ENCODE measurements around the gene PDGFB. TPM values are rescaled to one million over a fixed set of nuclear protein-coding genes. Genes with fewer than 3 reads are reported as not detected.

The PDGFB gene
- total RNA-seq, 2 experiments from 2014 or later, result 11.7 to 13.3 TPM

DNA sequence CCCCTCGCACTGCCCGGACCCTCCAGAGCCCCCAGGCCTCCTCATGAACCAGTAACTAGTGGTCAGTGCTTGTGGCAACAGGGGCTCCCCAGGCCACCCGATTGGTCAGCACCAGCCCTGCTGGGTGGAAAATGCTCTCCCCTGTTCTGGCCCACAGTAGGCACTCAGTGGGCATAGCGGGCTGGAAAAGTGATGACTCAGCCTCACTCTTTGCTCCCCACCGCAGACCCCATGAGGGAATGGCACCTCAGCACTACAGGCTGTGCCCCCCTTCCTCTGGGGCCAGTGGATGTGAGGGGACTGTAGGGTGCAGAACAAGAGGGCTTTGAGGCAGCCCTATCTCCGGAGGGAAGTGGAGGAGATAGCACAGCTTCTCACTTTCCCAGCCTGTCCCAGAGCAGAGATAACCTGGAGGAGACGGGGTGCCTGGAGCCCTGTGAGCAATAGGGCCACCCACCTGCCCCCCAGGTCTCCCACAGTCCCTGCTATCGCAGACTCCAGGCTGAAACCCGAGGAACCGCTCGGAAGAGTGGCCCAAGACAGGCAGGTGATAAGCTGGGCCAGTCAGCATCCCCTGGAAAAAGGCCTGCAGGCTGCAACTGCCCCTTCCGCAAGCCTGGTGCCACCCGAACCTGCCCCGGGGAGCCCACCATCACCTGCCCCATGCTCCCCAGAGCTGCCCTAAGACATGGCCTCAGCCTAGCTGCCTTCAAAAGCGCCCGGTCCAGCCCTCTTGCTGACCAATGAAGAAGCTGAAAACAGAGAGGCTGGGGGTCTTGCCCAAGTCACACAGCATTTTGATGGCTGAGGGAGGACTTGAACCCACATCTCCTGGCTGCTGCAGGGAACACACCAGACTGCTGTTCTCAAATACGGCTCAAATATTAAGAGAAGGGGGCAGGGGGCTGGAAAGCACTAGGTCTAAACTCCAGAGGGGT is 29.4 kb upstream of the PDGFB start:
- Mint-ChIP-seq H3K9me3 (peaks cover 5% of the 10 kb centered on the region), H3K4me3 (no peak overlapping the region), H3K36me3 (no peaks in the 10 kb centered on the region), H3K27me3 (peaks cover 6% of the 10 kb centered on the region), H3K27ac (no peak overlapping the region), H3K4me1 (ENCODE audit: low read depth) (no peaks in the 10 kb centered on the region)
- intact Hi-C loops (cut with micrococcal nuclease), result no loop called here
- ChIA-PET CTCF (no interaction called here), POLR2A (no interaction called here)
- DNase-seq, result no peak

DNA sequence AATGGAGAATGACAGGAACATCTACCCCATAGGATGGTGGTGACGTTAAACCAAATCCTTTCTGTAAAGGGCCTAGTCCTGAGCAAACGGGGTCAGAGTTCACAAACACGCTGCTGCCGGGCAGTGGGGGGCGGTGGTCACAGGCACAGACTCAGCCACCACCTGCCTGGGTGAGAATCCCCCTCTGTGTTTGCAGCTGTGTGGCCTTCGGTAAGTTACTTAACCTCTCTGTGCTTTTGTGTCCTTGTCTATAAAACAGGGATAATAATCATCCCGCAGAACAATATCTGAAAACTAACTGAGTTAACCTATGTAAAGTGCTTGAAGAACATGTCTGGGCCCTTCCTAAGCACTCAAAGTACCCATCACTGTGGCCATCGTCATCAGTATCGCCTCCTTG is 26.0 kb upstream of the PDGFB start:
- Mint-ChIP-seq H3K27ac (no peak overlapping the region), H3K9me3 (no peaks in the 10 kb centered on the region), H3K36me3 (no peaks in the 10 kb centered on the region), H3K4me1 (ENCODE audit: low read depth) (peaks cover 11% of the 10 kb centered on the region), H3K4me3 (no peak overlapping the region), H3K27me3 (peaks cover under 1% of the 10 kb centered on the region)
- ChIA-PET POLR2A (no interaction called here), CTCF (no interaction called here)
- intact Hi-C loops (cut with micrococcal nuclease), result no loop called here
- no peak for DNase-seq

GRCh38 chr22:39270280-39270679 is 25.5 kb upstream of the PDGFB start:
- no peaks in the 10 kb centered on the region for H3K27me3 Mint-ChIP-seq
- H3K9me3 Mint-ChIP-seq, result no peaks in the 10 kb centered on the region
- ChIA-PET POLR2A (no interaction called here), CTCF (no interaction called here)
- H3K27ac Mint-ChIP-seq, result no peak overlapping the region
- H3K4me3 Mint-ChIP-seq, result no peak overlapping the region
- DNase-seq, result no peak
- no peaks in the 10 kb centered on the region for H3K36me3 Mint-ChIP-seq
- H3K4me1 Mint-ChIP-seq (ENCODE audit: low read depth), result peaks cover 14% of the 10 kb centered on the region
- intact Hi-C loops (cut with micrococcal nuclease), result no loop called here

DNA sequence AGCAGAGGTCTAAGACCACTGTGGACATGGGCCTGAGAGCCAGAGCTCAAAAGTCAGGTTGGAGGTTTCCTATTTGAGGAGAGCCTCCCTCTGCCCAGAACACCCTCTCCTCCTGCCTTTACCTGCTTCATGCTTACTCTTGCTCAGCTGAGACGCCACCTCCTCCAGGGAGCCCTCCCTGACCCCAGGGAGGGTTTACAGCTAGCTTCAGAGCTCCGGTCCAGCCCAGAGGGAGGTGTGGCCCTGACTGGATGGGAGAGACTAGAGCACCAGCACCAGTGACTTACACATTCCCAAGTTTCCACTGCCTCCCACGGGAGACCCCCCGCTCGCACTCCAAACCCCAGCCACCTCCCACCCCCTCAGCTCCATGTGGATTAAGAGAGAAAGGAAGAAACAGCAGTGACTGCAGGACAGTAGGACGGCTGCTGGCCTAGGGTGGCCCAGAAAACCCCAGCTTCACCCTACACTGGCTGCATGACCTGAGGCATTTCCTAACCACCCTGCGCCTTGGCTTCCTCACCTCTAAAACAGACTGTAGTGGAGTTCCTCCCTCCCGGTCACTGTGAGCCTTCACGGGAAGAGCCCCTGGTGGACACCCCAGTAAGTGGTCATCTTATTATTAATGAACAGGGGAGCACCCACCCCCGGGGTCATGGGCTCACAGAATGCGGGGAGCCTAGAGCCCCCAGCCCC is 24.5 kb upstream of the PDGFB start:
- DNase-seq, result no peak
- no peaks in the 10 kb centered on the region for H3K9me3 Mint-ChIP-seq
- ChIA-PET CTCF (interaction anchor here (0.6 kb wide), 1 partner anchor 1012 kb away, joined by 4 read pairs; no protein-coding TSS in a partner anchor), POLR2A (interaction anchor here (1.2 kb wide), 1 partner anchor 48 kb away, joined by 3 read pairs; no protein-coding TSS in a partner anchor)
- no peak overlapping the region for H3K27ac Mint-ChIP-seq
- no peak overlapping the region for H3K4me3 Mint-ChIP-seq
- H3K4me1 Mint-ChIP-seq (ENCODE audit: low read depth), result peaks cover 18% of the 10 kb centered on the region
- no peaks in the 10 kb centered on the region for H3K36me3 Mint-ChIP-seq
- intact Hi-C loops (cut with micrococcal nuclease), result no loop called here
- no peaks in the 10 kb centered on the region for H3K27me3 Mint-ChIP-seq

DNA sequence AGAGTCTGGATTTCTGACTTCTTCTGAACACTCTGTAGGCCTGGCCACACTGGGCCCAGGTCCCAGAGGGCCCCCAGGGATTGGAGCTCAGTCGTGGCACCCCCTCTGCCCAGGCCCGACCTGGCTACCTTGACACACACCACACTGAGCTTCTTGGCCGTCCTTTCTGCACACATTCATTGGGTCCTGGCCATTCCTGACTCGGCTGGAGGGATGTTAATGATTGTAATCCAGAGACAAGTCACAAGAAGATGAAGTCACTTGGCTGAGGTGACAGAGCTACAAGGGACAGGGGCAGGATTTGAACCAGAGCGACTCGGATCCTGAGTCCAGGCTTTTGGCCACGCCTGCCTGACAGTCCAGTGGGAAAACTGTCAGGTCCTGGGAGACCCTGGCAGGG is 23.9 kb upstream of the PDGFB start:
- ChIA-PET CTCF (interaction anchor here (0.6 kb wide), 1 partner anchor 1012 kb away, joined by 4 read pairs; no protein-coding TSS in a partner anchor), POLR2A (interaction anchor here (1.2 kb wide), 1 partner anchor 48 kb away, joined by 3 read pairs; no protein-coding TSS in a partner anchor)
- Mint-ChIP-seq H3K9me3 (no peaks in the 10 kb centered on the region), H3K4me1 (ENCODE audit: low read depth) (peaks cover 23% of the 10 kb centered on the region), H3K4me3 (no peak overlapping the region), H3K36me3 (no peaks in the 10 kb centered on the region), H3K27ac (no peak overlapping the region), H3K27me3 (peaks cover 3% of the 10 kb centered on the region)
- intact Hi-C loops (cut with micrococcal nuclease), result no loop called here
- DNase-seq, result no peak

- POLR2A ChIA-PET, result interaction anchor here (1.2 kb wide), 1 partner anchor 49 kb away, joined by 3 read pairs; no protein-coding TSS in a partner anchor
- Mint-ChIP-seq H3K27me3 (peaks cover 3% of the 10 kb centered on the region), H3K36me3 (no peaks in the 10 kb centered on the region), H3K4me1 (ENCODE audit: low read depth) (peaks cover 23% of the 10 kb centered on the region), H3K4me3 (no peak overlapping the region), H3K9me3 (no peaks in the 10 kb centered on the region), H3K27ac (no peak overlapping the region)
- CTCF ChIA-PET, result no interaction called here
- no peak for DNase-seq
- intact Hi-C loops (cut with micrococcal nuclease), result loop anchor here (2.0 kb wide), 1 partner anchor 27 kb away; no protein-coding TSS in a partner anchor
Observed at GRCh38 chr22:39267974-39268373, 23.2 kb upstream of the PDGFB start.

- CTCF ChIA-PET, result no interaction called here
- intact Hi-C loops (cut with micrococcal nuclease), result loop anchor here (1.0 to 2.0 kb wide), 2 partner anchors 13 to 26 kb away; no protein-coding TSS in a partner anchor
- peaks cover 26% of the 10 kb centered on the region for H3K4me1 Mint-ChIP-seq (ENCODE audit: low read depth)
Observed at GRCh38 chr22:39266398-39267030, 21.7 kb upstream of the PDGFB start.

DNA sequence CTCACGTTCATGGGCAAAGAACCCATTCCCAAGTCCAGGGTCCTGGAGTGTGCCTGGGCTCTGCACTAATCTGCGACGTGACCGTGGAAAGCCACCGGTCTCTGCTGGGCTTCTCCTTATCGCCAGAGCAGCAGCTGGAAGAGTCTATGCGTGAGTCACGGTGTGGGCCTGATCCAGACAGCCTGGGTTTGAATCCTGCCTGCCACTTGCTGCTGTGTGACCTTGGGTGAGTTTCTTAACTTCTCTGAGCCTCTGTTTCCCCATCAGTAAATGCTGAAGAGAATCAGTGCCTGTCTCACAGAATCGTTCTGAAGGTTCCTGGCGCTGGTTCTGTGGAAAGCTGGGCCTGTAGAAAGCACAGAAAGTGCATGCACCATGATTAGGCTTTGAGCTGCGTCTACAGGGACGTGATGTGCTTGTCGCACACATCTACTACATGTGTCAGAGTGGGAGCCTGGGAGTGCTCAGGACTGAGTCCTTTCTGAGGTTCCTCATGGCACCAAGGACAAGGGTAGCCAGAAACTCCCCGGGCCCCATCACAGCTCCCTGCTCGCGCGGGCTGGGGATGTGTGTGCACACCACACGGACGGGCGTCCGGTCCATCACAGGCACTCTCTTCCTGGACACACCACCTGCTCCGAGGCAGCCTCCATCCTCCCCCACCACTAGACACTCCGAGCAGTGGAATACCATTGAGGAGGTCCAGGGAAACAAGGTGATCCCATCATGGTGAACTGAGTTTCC is 20.5 kb upstream of the PDGFB start:
- Mint-ChIP-seq H3K36me3 (peaks cover 7% of the 10 kb centered on the region), H3K27ac (peak overlapping the region; percentile 42), H3K4me3 (no peak overlapping the region), H3K9me3 (peaks cover 19% of the 10 kb centered on the region), H3K27me3 (peaks cover 3% of the 10 kb centered on the region), H3K4me1 (ENCODE audit: low read depth) (peaks cover 26% of the 10 kb centered on the region)
- POLR2A ChIA-PET, result interaction anchor here (0.7 kb wide), 1 partner anchor 332 kb away, joined by 3 read pairs; no protein-coding TSS in a partner anchor
- no peak for DNase-seq
- intact Hi-C loops (cut with micrococcal nuclease), result no loop called here
- CTCF ChIA-PET, result interaction anchor here (0.7 to 1.1 kb wide), 2 partner anchors 41 to 95 kb away, joined by 3 read pairs; no protein-coding TSS in a partner anchor

More at GRCh38 chr22:39266398-39267030, 21.7 kb upstream of the PDGFB start:
- Mint-ChIP-seq H3K4me3 (no peak overlapping the region), H3K36me3 (peaks cover 5% of the 10 kb centered on the region), H3K27me3 (peaks cover 3% of the 10 kb centered on the region), H3K27ac (peak overlapping the region; percentile 82), H3K9me3 (peaks cover 10% of the 10 kb centered on the region)
- DNase-seq, result peak; percentile 86
- POLR2A ChIA-PET, result no interaction called here

DNA sequence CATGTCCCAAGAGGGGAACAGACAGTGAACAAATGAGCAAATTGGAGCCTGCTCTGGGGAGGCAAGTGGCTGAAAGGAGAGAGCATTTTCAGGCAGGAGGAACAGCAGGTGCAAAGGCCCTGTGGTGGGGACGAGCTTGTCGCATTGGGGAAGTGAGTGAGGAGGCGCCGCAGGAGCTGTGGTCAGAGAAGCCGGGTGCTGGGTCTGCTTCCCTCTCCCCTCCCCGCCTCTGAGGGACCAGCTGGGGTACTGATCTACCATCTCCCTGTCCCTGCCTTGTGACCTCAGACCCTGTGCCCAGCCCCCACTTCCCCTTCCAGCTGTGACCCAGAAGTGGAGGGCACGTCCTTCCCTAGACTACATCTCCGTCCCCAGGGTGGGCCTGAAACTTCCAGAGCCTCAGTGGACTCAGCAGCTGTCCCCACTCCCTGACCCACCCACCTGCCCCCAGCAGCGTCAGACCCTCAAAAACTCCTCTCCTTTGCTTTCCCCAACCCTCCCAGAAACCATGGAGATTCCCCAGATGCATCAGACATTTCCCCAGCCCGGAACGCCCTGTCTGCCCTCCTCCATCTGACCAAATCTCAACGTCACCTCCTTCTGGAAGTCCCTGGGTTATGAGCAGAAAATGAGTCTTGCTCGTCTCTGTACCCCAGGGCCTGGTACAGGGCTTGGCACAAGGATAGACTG is 19.7 kb upstream of the PDGFB start:
- CTCF ChIA-PET, result interaction anchor here (0.7 to 1.1 kb wide), 2 partner anchors 42 to 94 kb away, joined by 3 read pairs; no protein-coding TSS in a partner anchor
- H3K4me1 Mint-ChIP-seq (ENCODE audit: low read depth), result peaks cover 26% of the 10 kb centered on the region
- peaks cover 19% of the 10 kb centered on the region for H3K9me3 Mint-ChIP-seq
- DNase-seq, result no peak
- intact Hi-C loops (cut with micrococcal nuclease), result no loop called here
- H3K27ac Mint-ChIP-seq, result peak overlapping the region; percentile 75
- peaks cover 3% of the 10 kb centered on the region for H3K27me3 Mint-ChIP-seq
- H3K4me3 Mint-ChIP-seq, result peak overlapping the region; percentile 2
- peaks cover 7% of the 10 kb centered on the region for H3K36me3 Mint-ChIP-seq
- POLR2A ChIA-PET, result no interaction called here

GRCh38 chr22:39263626-39264348 is 19.0 kb upstream of the PDGFB start:
- Mint-ChIP-seq H3K27ac (peak overlapping the region; percentile 75), H3K4me1 (ENCODE audit: low read depth) (peaks cover 26% of the 10 kb centered on the region), H3K4me3 (peak overlapping the region; percentile 2), H3K36me3 (peaks cover 7% of the 10 kb centered on the region), H3K27me3 (peaks cover 3% of the 10 kb centered on the region), H3K9me3 (peaks cover 19% of the 10 kb centered on the region)
- DNase-seq, result no peak
- intact Hi-C loops (cut with micrococcal nuclease), result no loop called here
- ChIA-PET POLR2A (no interaction called here), CTCF (no interaction called here)

All from activated CD4-positive, alpha-beta memory T cell treated with anti-CD3 and anti-CD28 coated beads for 36 hours (primary cell).